ENCODE results near the gene ICE2.
"Not testable (repeated sequence)": the region's sequence is repeated elsewhere in the genome, so short reads cannot be mapped to it uniquely, and the experiment has no call there.

ICE2 gene

GRCh38 chr15:60448668-60449360, 30.1 kb downstream of the ICE2 start:
- no peak for DNase-seq (ENCODE audit: low spot score)

- peak; percentile 6 for DNase-seq (ENCODE audit: low spot score)
Observed at GRCh38 chr15:60444289-60444912, 34.5 kb downstream of the ICE2 start.

- DNase-seq (ENCODE audit: low spot score), result no peak
Observed at GRCh38 chr15:60442763-60443162, 36.2 kb downstream of the ICE2 start.

GRCh38 chr15:60442031-60442650, 36.8 kb downstream of the ICE2 start:
- DNase-seq (ENCODE audit: low spot score), result no peak

GRCh38 chr15:60441331-60441730, 37.6 kb downstream of the ICE2 start:
- DNase-seq (ENCODE audit: low spot score), result no peak

GRCh38 chr15:60438646-60439045, 40.3 kb downstream of the ICE2 start:
- DNase-seq (ENCODE audit: low spot score), result no peak

- DNase-seq (ENCODE audit: low spot score), result no peak
Observed at GRCh38 chr15:60428935-60429334, 50.0 kb downstream of the ICE2 start.

- no peak for DNase-seq (ENCODE audit: low spot score)
Observed at GRCh38 chr15:60426870-60427508, 52.0 kb downstream of the ICE2 start.

GRCh38 chr15:60425461-60425860, 53.5 kb downstream of the ICE2 start:
- no peak for DNase-seq (ENCODE audit: low spot score)

GRCh38 chr15:60424006-60424405, 54.9 kb downstream of the ICE2 start:
- no peak for DNase-seq (ENCODE audit: low spot score)

- DNase-seq (ENCODE audit: low spot score), result no peak
Observed at GRCh38 chr15:60423537-60423936, 55.4 kb downstream of the ICE2 start.

GRCh38 chr15:60421544-60421943, 57.4 kb downstream of the ICE2 start:
- no peak for DNase-seq (ENCODE audit: low spot score)

- no peak for DNase-seq (ENCODE audit: low spot score)
Observed at GRCh38 chr15:60420203-60420716, 58.7 kb downstream of the ICE2 start.

GRCh38 chr15:60419753-60420152, 59.2 kb downstream of the ICE2 start:
- no peak for DNase-seq (ENCODE audit: low spot score)

GRCh38 chr15:60418096-60418495, 60.8 kb downstream of the ICE2 start:
- DNase-seq (ENCODE audit: low spot score), result no peak

- DNase-seq (ENCODE audit: low spot score), result no peak
Observed at GRCh38 chr15:60417112-60417511, 61.8 kb downstream of the ICE2 start.

- no peak for DNase-seq (ENCODE audit: low spot score)
Observed at GRCh38 chr15:60416484-60416883, 62.5 kb downstream of the ICE2 start.

GRCh38 chr15:60414016-60414682, 64.8 kb downstream of the ICE2 start:
- no peak for DNase-seq (ENCODE audit: low spot score)

GRCh38 chr15:60413231-60413824, 65.6 kb downstream of the ICE2 start:
- no peak for DNase-seq (ENCODE audit: low spot score)

- not testable (repeated sequence) for DNase-seq (ENCODE audit: low spot score)
Observed at GRCh38 chr15:60412807-60413206, 66.1 kb downstream of the ICE2 start.

GRCh38 chr15:60411774-60412425, 67.0 kb downstream of the ICE2 start:
- DNase-seq (ENCODE audit: low spot score), result no peak
